Medulla oblongata (tissue), 1 donor: Measurements from ENCODE around the gene PBX1.

ENCODE experiments used
- DNase-seq: peaks from one replicate; pipeline ENCODE4 v3.0.0-alpha.2; 2015; ENCODE audit errors: extremely low spot score

PBX1 gene

GRCh38 chr1:164563721-164564360, 4.9 kb downstream of the PBX1 start:
- peak; percentile 29 for DNase-seq

- DNase-seq = no peak
Observed at GRCh38 chr1:164564378-164564777, 5.4 kb downstream of the PBX1 start.

GRCh38 chr1:164565357-164565756, 6.4 kb downstream of the PBX1 start:
- no peak for DNase-seq

GRCh38 chr1:164567774-164568173, 8.8 kb downstream of the PBX1 start:
- DNase-seq = no peak

GRCh38 chr1:164569241-164569640, 10.3 kb downstream of the PBX1 start:
- DNase-seq = no peak

GRCh38 chr1:164569866-164570265, 10.9 kb downstream of the PBX1 start:
- no peak for DNase-seq

GRCh38 chr1:164571333-164571732, 12.3 kb downstream of the PBX1 start:
- DNase-seq = no peak

- no peak for DNase-seq
Observed at GRCh38 chr1:164575356-164575886, 16.4 kb downstream of the PBX1 start.

- peak; percentile 32 for DNase-seq
Observed at GRCh38 chr1:164576291-164577271, 17.6 kb downstream of the PBX1 start.

- no peak for DNase-seq
Observed at GRCh38 chr1:164577291-164577690, 18.3 kb downstream of the PBX1 start.

GRCh38 chr1:164578479-164579200, 19.7 kb downstream of the PBX1 start:
- no peak for DNase-seq

GRCh38 chr1:164579381-164579780, 20.4 kb downstream of the PBX1 start:
- DNase-seq = no peak

- no peak for DNase-seq
Observed at GRCh38 chr1:164581762-164582161, 22.8 kb downstream of the PBX1 start.

- no peak for DNase-seq
Observed at GRCh38 chr1:164583196-164583595, 24.2 kb downstream of the PBX1 start.

GRCh38 chr1:164583835-164584539, 25.0 kb downstream of the PBX1 start:
- DNase-seq = no peak

GRCh38 chr1:164586591-164586990, 27.6 kb downstream of the PBX1 start:
- DNase-seq = no peak

GRCh38 chr1:164587617-164588501, 28.9 kb downstream of the PBX1 start:
- DNase-seq = no peak

GRCh38 chr1:164588516-164589341, 29.7 kb downstream of the PBX1 start:
- peak; percentile 74 for DNase-seq

GRCh38 chr1:164589408-164589807, 30.4 kb downstream of the PBX1 start:
- no peak for DNase-seq
